Gastrocnemius medialis (tissue), 4 donors: ENCODE results near the gene HYAL2.

Source experiments
- POLR2A ChIP-seq, 2 donors: fragments of 450-650 bp; IDR thresholded peaks; one replicate each; pipeline ENCODE4 v1.6.1; 2017; ENCODE audit warnings: antibody characterized with exemption in 2 of 2, mild to moderate bottlenecking in 2 of 2, moderate library complexity in 2 of 2
- TF ChIP-seq, protein P1 (sequence below), 5 experiments: fragments of 450-650 bp in 3 of 5; fragments of 200-600 bp in 2 of 5; sonication (generic) in 2 of 5; IDR thresholded peaks in 4 of 5; conservative IDR thresholded peaks in 1 of 5; 1 replicate in 4 of 5; 2 replicates in 1 of 5; pipeline ENCODE4 v1.5.1; 2016 to 2019; ENCODE audit warnings: antibody characterized with exemption in 5 of 5, mild to moderate bottlenecking in 3 of 5, moderate library complexity in 3 of 5

GRCh38 chr3:50327943-50328691 lies 5.6 kb upstream of the HYAL2 start, which contains the start of gene TUSC2:
- TF ChIP-seq, protein P1, sequence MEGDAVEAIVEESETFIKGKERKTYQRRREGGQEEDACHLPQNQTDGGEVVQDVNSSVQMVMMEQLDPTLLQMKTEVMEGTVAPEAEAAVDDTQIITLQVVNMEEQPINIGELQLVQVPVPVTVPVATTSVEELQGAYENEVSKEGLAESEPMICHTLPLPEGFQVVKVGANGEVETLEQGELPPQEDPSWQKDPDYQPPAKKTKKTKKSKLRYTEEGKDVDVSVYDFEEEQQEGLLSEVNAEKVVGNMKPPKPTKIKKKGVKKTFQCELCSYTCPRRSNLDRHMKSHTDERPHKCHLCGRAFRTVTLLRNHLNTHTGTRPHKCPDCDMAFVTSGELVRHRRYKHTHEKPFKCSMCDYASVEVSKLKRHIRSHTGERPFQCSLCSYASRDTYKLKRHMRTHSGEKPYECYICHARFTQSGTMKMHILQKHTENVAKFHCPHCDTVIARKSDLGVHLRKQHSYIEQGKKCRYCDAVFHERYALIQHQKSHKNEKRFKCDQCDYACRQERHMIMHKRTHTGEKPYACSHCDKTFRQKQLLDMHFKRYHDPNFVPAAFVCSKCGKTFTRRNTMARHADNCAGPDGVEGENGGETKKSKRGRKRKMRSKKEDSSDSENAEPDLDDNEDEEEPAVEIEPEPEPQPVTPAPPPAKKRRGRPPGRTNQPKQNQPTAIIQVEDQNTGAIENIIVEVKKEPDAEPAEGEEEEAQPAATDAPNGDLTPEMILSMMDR (IDR thresholded peaks at IDR 0.05 in 4 of 5, conservative IDR thresholded peaks at IDR 0.05 in 1 of 5), result no peak
- peak; percentile 81 to 86 for TF ChIP-seq POLR2A (IDR thresholded peaks at IDR 0.05)
